ENCODE results near the gene PSTPIP1.

GRCh38 chr15:76976572-76977270, 18.2 kb upstream of the PSTPIP1 start:
- TF ChIP-seq, protein P1, sequence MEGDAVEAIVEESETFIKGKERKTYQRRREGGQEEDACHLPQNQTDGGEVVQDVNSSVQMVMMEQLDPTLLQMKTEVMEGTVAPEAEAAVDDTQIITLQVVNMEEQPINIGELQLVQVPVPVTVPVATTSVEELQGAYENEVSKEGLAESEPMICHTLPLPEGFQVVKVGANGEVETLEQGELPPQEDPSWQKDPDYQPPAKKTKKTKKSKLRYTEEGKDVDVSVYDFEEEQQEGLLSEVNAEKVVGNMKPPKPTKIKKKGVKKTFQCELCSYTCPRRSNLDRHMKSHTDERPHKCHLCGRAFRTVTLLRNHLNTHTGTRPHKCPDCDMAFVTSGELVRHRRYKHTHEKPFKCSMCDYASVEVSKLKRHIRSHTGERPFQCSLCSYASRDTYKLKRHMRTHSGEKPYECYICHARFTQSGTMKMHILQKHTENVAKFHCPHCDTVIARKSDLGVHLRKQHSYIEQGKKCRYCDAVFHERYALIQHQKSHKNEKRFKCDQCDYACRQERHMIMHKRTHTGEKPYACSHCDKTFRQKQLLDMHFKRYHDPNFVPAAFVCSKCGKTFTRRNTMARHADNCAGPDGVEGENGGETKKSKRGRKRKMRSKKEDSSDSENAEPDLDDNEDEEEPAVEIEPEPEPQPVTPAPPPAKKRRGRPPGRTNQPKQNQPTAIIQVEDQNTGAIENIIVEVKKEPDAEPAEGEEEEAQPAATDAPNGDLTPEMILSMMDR (IDR thresholded peaks at IDR 0.05; ENCODE audit: poor library complexity), result no peak
- TF ChIP-seq EZH2phosphoT487 (IDR thresholded peaks at IDR 0.05; ENCODE audit: low read depth, severe bottlenecking, unreplicated experiment), result no peak
